Activated B cell treated with CpG ODN at 0.5 μM for 24 hours (primary cell): ENCODE results near the gene AVEN. TPM values are rescaled to one million over a fixed set of nuclear protein-coding genes. Genes with fewer than 3 reads are reported as not detected.

Source experiments
- ATAC-seq: fragments of 200-7000 bp; cut with Tn5 transposase; one replicate; pipeline ENCODE4 v1.10.0; 2021; ENCODE audit warnings: low read depth, mild to moderate bottlenecking, moderate library complexity
- CTCF ChIA-PET: fragments of 350-600 bp; sonication (Branson Sonifier 250); formaldehyde crosslinking; loops from one replicate; lab custom pipeline; 2021; ENCODE audit warnings: antibody characterized with exemption; lab: Charles Lee
- POLR2A ChIA-PET: fragments of 350-600 bp; sonication (Branson Sonifier 250); formaldehyde crosslinking; loops from one replicate; lab custom pipeline; 2021; ENCODE audit warnings: antibody characterized with exemption; lab: Charles Lee
- DNase-seq: peaks from one replicate; pipeline ENCODE4 v3.0.0; 2022
- H3K27ac Mint-ChIP-seq: one replicate; pipeline ENCODE4 v1.8.0; 2020; ENCODE audit warnings: mixed read lengths
- H3K27me3 Mint-ChIP-seq: one replicate; pipeline ENCODE4 v1.8.0; 2021; ENCODE audit warnings: mixed read lengths
- H3K36me3 Mint-ChIP-seq: one replicate; pipeline ENCODE4 v1.8.0; 2021; ENCODE audit warnings: low read depth, mixed read lengths
- H3K4me1 Mint-ChIP-seq: one replicate; pipeline ENCODE4 v1.8.0; 2021; ENCODE audit warnings: mixed read lengths
- H3K4me3 Mint-ChIP-seq: one replicate; pipeline ENCODE4 v1.8.0; 2020; ENCODE audit warnings: mild to moderate bottlenecking, mixed read lengths
- H3K9me3 Mint-ChIP-seq: one replicate; pipeline ENCODE4 v1.8.0; 2020; ENCODE audit warnings: mixed read lengths
- intact Hi-C: fragments of 100-400 bp; cut with micrococcal nuclease; formaldehyde crosslinking; loops from one replicate; pipeline ENCODE4 v1.15.1; 2024
- total RNA-seq: library from RNA; stranded (reverse); gene quantifications from 2 replicates; pipeline ENCODE4 v1.2.3, GENCODE V29; 2022
- TF ChIP-seq, protein P1 (sequence below): fragments of 200-600 bp; IDR thresholded peaks from one replicate; pipeline ENCODE4 v1.8.0; 2022; ENCODE audit warnings: antibody characterized with exemption, mild to moderate bottlenecking

Gene AVEN
- total RNA-seq, 1 donor from 2014 or later: 14.1 TPM

DNA sequence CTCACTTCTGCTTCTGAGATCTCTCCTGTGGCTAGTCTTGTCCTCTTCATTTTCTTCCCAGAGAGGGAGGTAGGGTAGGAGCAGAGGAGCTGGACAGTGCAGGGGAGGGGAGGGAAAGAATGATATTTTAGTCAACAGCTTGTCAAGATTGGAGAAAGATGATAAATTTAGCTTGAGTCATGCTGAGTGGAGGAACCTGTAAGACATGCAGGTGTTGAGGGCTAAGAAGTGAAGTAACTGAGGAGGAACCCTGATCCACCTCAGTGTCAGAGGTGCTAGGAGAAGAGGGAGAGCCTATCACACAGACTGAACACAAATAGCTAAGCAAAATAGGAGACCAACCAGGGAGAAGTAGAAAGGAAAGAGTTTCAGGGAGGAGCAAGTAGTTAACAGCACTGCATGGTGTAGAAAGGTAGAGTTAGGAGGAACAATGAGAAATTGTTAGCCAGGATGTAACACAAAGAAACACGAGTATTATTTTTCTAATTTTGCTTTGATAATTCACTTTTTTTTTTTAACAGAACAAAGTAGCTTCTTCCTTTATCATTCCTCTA is 178.9 kb downstream of the AVEN start:
- DNase-seq: no peak
- ChIA-PET CTCF (no interaction called here), POLR2A (no interaction called here)
- H3K27me3 Mint-ChIP-seq: no peaks in the 10 kb centered on the region
- intact Hi-C loops: no loop called here
- H3K9me3 Mint-ChIP-seq: no peaks in the 10 kb centered on the region
- no peak overlapping the region for H3K27ac Mint-ChIP-seq
- no peaks in the 10 kb centered on the region for H3K4me1 Mint-ChIP-seq
- ATAC-seq: no peak
- TF ChIP-seq, protein P1, sequence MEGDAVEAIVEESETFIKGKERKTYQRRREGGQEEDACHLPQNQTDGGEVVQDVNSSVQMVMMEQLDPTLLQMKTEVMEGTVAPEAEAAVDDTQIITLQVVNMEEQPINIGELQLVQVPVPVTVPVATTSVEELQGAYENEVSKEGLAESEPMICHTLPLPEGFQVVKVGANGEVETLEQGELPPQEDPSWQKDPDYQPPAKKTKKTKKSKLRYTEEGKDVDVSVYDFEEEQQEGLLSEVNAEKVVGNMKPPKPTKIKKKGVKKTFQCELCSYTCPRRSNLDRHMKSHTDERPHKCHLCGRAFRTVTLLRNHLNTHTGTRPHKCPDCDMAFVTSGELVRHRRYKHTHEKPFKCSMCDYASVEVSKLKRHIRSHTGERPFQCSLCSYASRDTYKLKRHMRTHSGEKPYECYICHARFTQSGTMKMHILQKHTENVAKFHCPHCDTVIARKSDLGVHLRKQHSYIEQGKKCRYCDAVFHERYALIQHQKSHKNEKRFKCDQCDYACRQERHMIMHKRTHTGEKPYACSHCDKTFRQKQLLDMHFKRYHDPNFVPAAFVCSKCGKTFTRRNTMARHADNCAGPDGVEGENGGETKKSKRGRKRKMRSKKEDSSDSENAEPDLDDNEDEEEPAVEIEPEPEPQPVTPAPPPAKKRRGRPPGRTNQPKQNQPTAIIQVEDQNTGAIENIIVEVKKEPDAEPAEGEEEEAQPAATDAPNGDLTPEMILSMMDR: no peak
- peaks cover 19% of the 10 kb centered on the region for H3K36me3 Mint-ChIP-seq
- H3K4me3 Mint-ChIP-seq: no peak overlapping the region

DNA sequence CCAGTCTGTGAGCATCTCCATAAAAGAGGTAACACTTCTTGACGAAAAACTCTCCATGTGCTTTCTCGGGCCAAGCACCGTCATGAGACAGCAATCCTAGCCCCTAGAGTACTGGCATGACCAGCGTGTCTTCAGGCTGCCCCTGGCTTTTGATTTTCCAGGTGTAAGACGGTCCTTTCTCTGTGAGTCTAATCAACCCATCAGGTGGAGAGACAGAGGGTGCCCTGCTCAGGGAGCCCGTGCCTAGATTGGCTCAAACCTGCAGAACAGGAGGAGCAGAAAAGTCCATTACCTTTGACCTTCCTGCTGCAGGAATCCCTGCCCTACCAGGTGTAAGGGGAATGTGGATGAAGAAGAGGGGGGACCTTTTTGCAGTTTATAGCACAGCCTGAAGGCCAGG is 180.2 kb downstream of the AVEN start:
- ATAC-seq: no peak
- TF ChIP-seq, protein P1: no peak
- ChIA-PET POLR2A (no interaction called here), CTCF (no interaction called here)
- no peaks in the 10 kb centered on the region for H3K4me1 Mint-ChIP-seq
- no peaks in the 10 kb centered on the region for H3K27me3 Mint-ChIP-seq
- H3K9me3 Mint-ChIP-seq: no peaks in the 10 kb centered on the region
- intact Hi-C loops: no loop called here
- DNase-seq: no peak
- H3K27ac Mint-ChIP-seq: no peak overlapping the region
- peaks cover 8% of the 10 kb centered on the region for H3K36me3 Mint-ChIP-seq
- H3K4me3 Mint-ChIP-seq: no peak overlapping the region

DNA sequence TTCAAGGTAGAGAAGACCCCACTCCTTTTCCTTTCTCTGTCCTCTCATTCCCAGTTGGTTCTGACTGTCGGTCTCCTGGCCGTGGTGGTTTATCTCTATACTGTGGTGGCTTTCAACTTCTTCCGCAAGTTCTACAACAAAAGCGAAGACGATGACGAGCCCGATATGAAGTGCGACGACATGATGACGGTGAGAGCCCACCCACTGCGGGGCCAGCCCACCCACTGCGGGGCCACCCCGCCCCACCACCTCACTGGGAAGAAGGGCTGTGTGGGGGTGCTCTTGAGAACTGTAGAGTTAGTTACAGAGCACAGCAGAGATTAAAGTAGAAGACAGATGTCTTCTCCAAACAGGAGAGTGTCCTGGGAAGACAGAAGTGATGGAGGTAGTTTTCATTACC is 181.3 kb downstream of the AVEN start:
- ATAC-seq (no peak), DNase-seq (no peak)
- intact Hi-C loops: no loop called here
- no peak overlapping the region for H3K27ac Mint-ChIP-seq
- H3K4me3 Mint-ChIP-seq: no peak overlapping the region
- H3K4me1 Mint-ChIP-seq: no peaks in the 10 kb centered on the region
- peaks cover 4% of the 10 kb centered on the region for H3K36me3 Mint-ChIP-seq
- no peaks in the 10 kb centered on the region for H3K9me3 Mint-ChIP-seq
- ChIA-PET POLR2A (no interaction called here), CTCF (no interaction called here)
- no peaks in the 10 kb centered on the region for H3K27me3 Mint-ChIP-seq
- TF ChIP-seq, protein P1: no peak

DNA sequence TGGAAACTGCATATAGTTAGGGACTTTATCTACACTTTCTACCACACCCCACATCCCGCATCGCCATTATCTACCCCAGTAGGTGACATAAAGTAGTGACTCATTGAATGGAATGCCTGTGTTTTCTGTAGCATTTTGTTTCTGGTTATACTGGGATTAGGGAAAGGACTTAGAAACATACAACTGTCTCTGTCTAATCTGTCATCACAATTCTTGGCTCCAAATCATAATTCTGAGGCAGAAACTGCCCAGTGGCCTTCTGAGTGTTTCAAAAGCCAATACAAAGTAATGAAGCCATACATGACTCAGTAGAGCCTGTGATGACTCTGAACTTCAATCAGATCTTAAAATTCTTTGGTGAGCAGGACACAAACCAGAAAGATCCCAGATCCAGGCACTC is 186.4 kb downstream of the AVEN start:
- no peaks in the 10 kb centered on the region for H3K36me3 Mint-ChIP-seq
- DNase-seq (no peak), ATAC-seq (no peak)
- no peaks in the 10 kb centered on the region for H3K27me3 Mint-ChIP-seq
- H3K27ac Mint-ChIP-seq: no peak overlapping the region
- no peak overlapping the region for H3K4me3 Mint-ChIP-seq
- no peaks in the 10 kb centered on the region for H3K9me3 Mint-ChIP-seq
- intact Hi-C loops: no loop called here
- TF ChIP-seq, protein P1: no peak
- CTCF ChIA-PET: no interaction called here
- no peaks in the 10 kb centered on the region for H3K4me1 Mint-ChIP-seq
- POLR2A ChIA-PET: no interaction called here

DNA sequence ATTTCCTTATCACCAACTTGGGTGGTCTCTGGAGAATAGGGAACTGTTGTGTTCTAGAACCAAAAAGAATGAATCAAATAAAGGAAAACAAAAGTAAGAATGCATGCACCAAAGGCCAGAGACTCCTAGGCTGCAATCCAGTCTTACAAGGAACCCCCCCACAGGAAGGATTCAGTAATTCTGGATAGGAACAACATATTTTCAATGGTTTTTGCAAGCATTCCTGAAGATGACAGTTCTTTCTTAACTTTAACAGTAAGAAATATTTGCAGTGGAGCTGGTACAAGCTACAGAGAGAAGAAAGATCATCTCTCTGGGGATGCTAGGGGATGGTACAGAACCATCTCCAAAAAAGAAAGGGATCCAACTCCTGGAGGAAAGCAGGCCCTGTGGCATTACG is 186.9 kb downstream of the AVEN start:
- ChIA-PET POLR2A (no interaction called here), CTCF (no interaction called here)
- no peak for ATAC-seq
- Mint-ChIP-seq H3K27me3 (no peaks in the 10 kb centered on the region), H3K27ac (no peak overlapping the region), H3K9me3 (no peaks in the 10 kb centered on the region), H3K4me1 (no peaks in the 10 kb centered on the region), H3K36me3 (no peaks in the 10 kb centered on the region), H3K4me3 (no peak overlapping the region)
- intact Hi-C loops: no loop called here
- TF ChIP-seq, protein P1: no peak
- no peak for DNase-seq
